Measurements from ENCODE around the gene RPP21.
A peak's percentile ranks its signal among the peaks of the same experiment; 100 is the strongest.

The RPP21 gene

DNA sequence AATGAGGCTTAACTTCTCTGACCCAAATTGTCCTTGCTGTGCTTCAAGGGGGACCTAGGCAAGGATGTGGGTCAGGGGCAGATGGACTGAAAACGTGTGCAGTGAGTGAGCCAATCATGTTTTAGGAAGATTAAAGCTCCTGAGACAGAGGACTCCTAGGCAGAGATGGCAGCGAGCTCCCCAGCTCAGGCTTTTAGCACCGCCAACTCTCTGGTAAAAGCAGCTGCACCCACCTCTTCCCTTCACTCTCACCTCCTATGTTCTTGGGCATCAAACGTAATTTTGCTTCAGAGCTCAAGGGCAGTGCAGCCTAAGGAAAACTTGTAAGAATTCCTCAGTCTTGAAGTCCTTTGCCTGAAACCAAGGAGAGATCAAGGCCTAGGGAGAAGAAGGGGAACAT lies 10.3 kb downstream of the RPP21 start:
- Histone ChIP-seq H3K4me3 (ENCODE audit: low read length in 2 of 2) (no peak overlapping the region), H3K4me2 (ENCODE audit: insufficient read depth, low read length, poor library complexity, severe bottlenecking) (no peak overlapping the region), H3K36me3 (replicated peaks in 1 of 2; ENCODE audit: control insufficient read depth in 2 of 2, insufficient read depth in 2 of 2, low read length in 2 of 2) (no peaks in the 10 kb centered on the region), H3K9me3 (replicated peaks in 1 of 2; ENCODE audit: control insufficient read depth in 2 of 2, insufficient read depth in 1 of 2, low read depth in 1 of 2, low read length in 2 of 2) (no peaks in the 10 kb centered on the region), H4K91ac (ENCODE audit: low read depth, low read length, poor library complexity) (no peak overlapping the region), H2AFZ (ENCODE audit: low read length) (no peak overlapping the region), H3K14ac (ENCODE audit: low read length) (no peak overlapping the region), H3K9ac (ENCODE audit: low read depth, low read length, poor library complexity) (no peak overlapping the region), H3K18ac (ENCODE audit: low read length) (no peak overlapping the region), H4K8ac (ENCODE audit: low read depth, low read length) (no peak overlapping the region), H3K4me1 (ENCODE audit: control insufficient read depth in 2 of 2, insufficient read depth in 1 of 2, low read depth in 1 of 2, low read length in 2 of 2) (no peaks in the 10 kb centered on the region), H3K79me1 (ENCODE audit: low read depth, low read length) (no peaks in the 10 kb centered on the region), H3K27ac (replicated peaks; ENCODE audit: low read length) (no peak overlapping the region), H3K4ac (ENCODE audit: low read length) (no peak overlapping the region), H2BK5ac (ENCODE audit: low read length) (no peak overlapping the region), H2BK15ac (ENCODE audit: low read length) (no peak overlapping the region), H2BK12ac (ENCODE audit: low read length) (no peak overlapping the region), H3K23ac (ENCODE audit: low read depth, low read length, poor library complexity) (no peak overlapping the region), H3K27me3 (ENCODE audit: control insufficient read depth in 3 of 3, insufficient read depth in 3 of 3, low read depth in 1 of 3, low read length in 3 of 3) (peaks cover 0 to 48% (median 9%) of the 10 kb centered on the region in 3 experiments), H2BK120ac (ENCODE audit: low read depth, low read length) (no peak overlapping the region), H2AK5ac (ENCODE audit: low read depth, low read length) (no peak overlapping the region)
- no peak for DNase-seq (ENCODE audit: low spot score)
- WGBS, 2 donors (ENCODE audit: extremely low coverage in 2 of 2, insufficient read length in 2 of 2, insufficient replicate concordance in 1 of 2), result no CpG with 5 or more reads among the region's 4 CpGs

DNA sequence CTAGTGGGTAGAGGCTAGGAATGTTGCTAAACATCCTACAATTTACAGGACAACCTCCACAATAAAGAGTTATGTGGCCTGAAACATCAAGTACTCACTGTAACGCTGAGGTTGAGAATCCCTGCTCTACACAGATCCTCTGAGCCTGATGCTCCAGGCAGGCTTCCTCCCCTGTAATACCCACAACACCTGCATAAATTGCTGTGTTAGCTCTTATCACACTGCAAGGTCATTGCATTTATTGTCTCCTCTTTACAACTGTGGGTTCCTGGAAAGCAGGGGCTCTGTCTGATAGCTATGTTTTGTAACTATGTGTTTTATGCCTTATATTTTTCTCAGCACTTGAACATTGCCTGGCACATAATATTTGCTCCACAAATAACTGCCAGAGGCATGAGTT lies 11.6 kb downstream of the RPP21 start:
- no peak overlapping the region for H2BK120ac ChIP-seq (ENCODE audit: low read depth, low read length)
- H2AK5ac ChIP-seq (ENCODE audit: low read depth, low read length), result no peak overlapping the region
- no peak for DNase-seq (ENCODE audit: low spot score)
- no peaks in the 10 kb centered on the region for H3K9me3 ChIP-seq (replicated peaks in 1 of 2; ENCODE audit: control insufficient read depth in 2 of 2, insufficient read depth in 1 of 2, low read depth in 1 of 2, low read length in 2 of 2)
- no peaks in the 10 kb centered on the region for H3K79me1 ChIP-seq (ENCODE audit: low read depth, low read length)
- no peak overlapping the region for H2BK12ac ChIP-seq (ENCODE audit: low read length)
- H3K4ac ChIP-seq (ENCODE audit: low read length), result no peak overlapping the region
- H3K18ac ChIP-seq (ENCODE audit: low read length), result no peak overlapping the region
- H3K9ac ChIP-seq (ENCODE audit: low read depth, low read length, poor library complexity), result no peak overlapping the region
- no peak overlapping the region for H3K23ac ChIP-seq (ENCODE audit: low read depth, low read length, poor library complexity)
- peaks cover 0 to 60% (median 9%) of the 10 kb centered on the region in 3 experiments for H3K27me3 ChIP-seq (ENCODE audit: control insufficient read depth in 3 of 3, insufficient read depth in 3 of 3, low read depth in 1 of 3, low read length in 3 of 3)
- H3K4me1 ChIP-seq (ENCODE audit: control insufficient read depth in 2 of 2, insufficient read depth in 1 of 2, low read depth in 1 of 2, low read length in 2 of 2), result no peaks in the 10 kb centered on the region
- no peak overlapping the region for H3K4me2 ChIP-seq (ENCODE audit: insufficient read depth, low read length, poor library complexity, severe bottlenecking)
- H2AFZ ChIP-seq (ENCODE audit: low read length), result no peak overlapping the region
- no peak overlapping the region for H4K91ac ChIP-seq (ENCODE audit: low read depth, low read length, poor library complexity)
- no peaks in the 10 kb centered on the region for H3K36me3 ChIP-seq (replicated peaks in 1 of 2; ENCODE audit: control insufficient read depth in 2 of 2, insufficient read depth in 2 of 2, low read length in 2 of 2)
- H2BK15ac ChIP-seq (ENCODE audit: low read length), result no peak overlapping the region
- WGBS, 2 donors (ENCODE audit: extremely low coverage in 2 of 2, insufficient read length in 2 of 2, insufficient replicate concordance in 1 of 2), result no CpG with 5 or more reads among the region's 1 CpG
- no peak overlapping the region for H4K8ac ChIP-seq (ENCODE audit: low read depth, low read length)
- H3K27ac ChIP-seq (replicated peaks; ENCODE audit: low read length), result no peak overlapping the region
- H2BK5ac ChIP-seq (ENCODE audit: low read length), result no peak overlapping the region
- no peak overlapping the region for H3K14ac ChIP-seq (ENCODE audit: low read length)
- H3K4me3 ChIP-seq (ENCODE audit: low read length in 2 of 2), result no peak overlapping the region

DNA sequence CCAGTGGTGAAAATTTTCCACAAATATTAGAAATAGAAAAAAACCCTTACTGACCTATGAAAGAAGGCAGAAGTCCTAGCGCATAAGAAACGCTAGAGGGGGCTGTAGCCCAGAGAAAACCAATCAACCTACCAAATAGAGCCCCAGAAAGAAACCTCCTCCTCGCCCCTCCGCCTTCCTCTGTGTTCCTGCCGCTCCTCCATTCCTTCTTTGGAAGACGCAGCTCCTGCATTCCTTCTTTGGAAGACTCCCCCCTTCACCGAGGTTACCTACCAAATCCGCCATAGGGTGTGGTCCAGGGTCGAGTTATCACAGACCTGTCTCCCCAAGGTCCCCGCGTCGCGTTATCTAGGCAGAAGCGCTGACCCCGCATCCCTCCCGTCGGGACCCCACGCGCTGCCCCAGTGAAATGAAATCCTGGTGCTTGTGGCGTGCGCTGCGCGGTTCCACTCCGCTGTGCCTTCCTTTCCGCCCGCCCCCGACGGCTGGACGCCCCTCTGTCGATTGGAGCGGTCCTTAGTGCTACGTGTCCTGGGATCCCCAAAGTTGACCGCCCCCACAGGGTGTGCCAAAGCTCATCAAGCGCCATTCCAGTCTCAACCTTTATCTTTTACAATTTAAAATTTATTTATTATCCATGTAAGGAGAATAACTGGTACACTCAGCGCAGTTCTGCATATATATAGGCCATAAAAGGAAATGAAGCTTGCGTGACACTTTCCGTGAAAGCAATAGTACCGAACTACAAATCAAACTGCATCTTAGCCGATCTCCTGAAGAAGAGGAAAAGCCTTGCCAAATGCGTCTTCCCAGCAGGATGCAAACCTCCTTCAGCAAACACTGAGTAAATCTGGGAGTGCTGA lies 13.0 kb downstream of the RPP21 start:
- H3K27me3 ChIP-seq (ENCODE audit: control insufficient read depth in 3 of 3, insufficient read depth in 3 of 3, low read depth in 1 of 3, low read length in 3 of 3), result peaks cover 0 to 71% (median 9%) of the 10 kb centered on the region in 3 experiments
- no peak overlapping the region for H3K27ac ChIP-seq (replicated peaks; ENCODE audit: low read length)
- H3K4me3 ChIP-seq (ENCODE audit: low read length in 2 of 2), result peak overlapping the region; percentile 22 to 78
- H3K4ac ChIP-seq (ENCODE audit: low read length), result no peak overlapping the region
- no peaks in the 10 kb centered on the region for H3K4me1 ChIP-seq (ENCODE audit: control insufficient read depth in 2 of 2, insufficient read depth in 1 of 2, low read depth in 1 of 2, low read length in 2 of 2)
- peak overlapping the region; percentile 85 for H3K18ac ChIP-seq (ENCODE audit: low read length)
- H2AK5ac ChIP-seq (ENCODE audit: low read depth, low read length), result no peak overlapping the region
- peak overlapping the region; percentile 38 for H3K9ac ChIP-seq (ENCODE audit: low read depth, low read length, poor library complexity)
- peak overlapping the region; percentile 73 for H2AFZ ChIP-seq (ENCODE audit: low read length)
- peak overlapping the region; percentile 51 for H2BK15ac ChIP-seq (ENCODE audit: low read length)
- H3K4me2 ChIP-seq (ENCODE audit: insufficient read depth, low read length, poor library complexity, severe bottlenecking), result peak overlapping the region; percentile 77
- peak; percentile 80 for DNase-seq (ENCODE audit: low spot score)
- H3K23ac ChIP-seq (ENCODE audit: low read depth, low read length, poor library complexity), result no peak overlapping the region
- H3K9me3 ChIP-seq (replicated peaks in 1 of 2; ENCODE audit: control insufficient read depth in 2 of 2, insufficient read depth in 1 of 2, low read depth in 1 of 2, low read length in 2 of 2), result peaks cover 0 to 3% of the 10 kb centered on the region in 2 donors
- no peaks in the 10 kb centered on the region for H3K36me3 ChIP-seq (replicated peaks in 1 of 2; ENCODE audit: control insufficient read depth in 2 of 2, insufficient read depth in 2 of 2, low read length in 2 of 2)
- WGBS, 2 donors (ENCODE audit: extremely low coverage in 2 of 2, insufficient read length in 2 of 2, insufficient replicate concordance in 1 of 2), result no CpG with 5 or more reads among the region's 40 CpGs
- no peak overlapping the region for H4K91ac ChIP-seq (ENCODE audit: low read depth, low read length, poor library complexity)
- no peak overlapping the region for H2BK5ac ChIP-seq (ENCODE audit: low read length)
- no peak overlapping the region for H2BK120ac ChIP-seq (ENCODE audit: low read depth, low read length)
- H2BK12ac ChIP-seq (ENCODE audit: low read length), result no peak overlapping the region
- no peaks in the 10 kb centered on the region for H3K79me1 ChIP-seq (ENCODE audit: low read depth, low read length)
- H3K14ac ChIP-seq (ENCODE audit: low read length), result no peak overlapping the region
- H4K8ac ChIP-seq (ENCODE audit: low read depth, low read length), result no peak overlapping the region

DNA sequence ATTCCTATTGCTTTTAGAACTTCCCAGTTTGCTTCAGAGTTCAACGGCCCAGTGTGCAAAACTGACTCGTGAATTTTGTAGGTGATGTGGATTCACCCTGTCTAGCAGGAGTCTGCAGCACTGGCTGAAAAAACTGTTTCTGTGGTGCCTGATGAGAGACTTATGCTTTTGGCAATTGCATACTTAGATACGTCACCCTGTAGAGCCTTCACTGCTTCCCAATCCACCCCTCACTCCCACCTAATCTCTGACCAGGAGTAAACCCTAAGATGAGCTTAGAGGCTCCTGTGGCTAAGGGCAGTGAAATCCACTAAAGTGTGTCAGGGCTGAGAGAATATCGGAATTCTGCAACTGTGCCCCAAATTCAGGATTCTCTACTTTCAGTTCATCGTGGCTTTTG lies 14.3 kb downstream of the RPP21 start:
- H3K4ac ChIP-seq (ENCODE audit: low read length), result no peak overlapping the region

More for the DNA sequence above, 14.3 kb downstream of the RPP21 start:
- Histone ChIP-seq H3K9ac (ENCODE audit: low read depth, low read length, poor library complexity) (no peak overlapping the region), H3K9me3 (replicated peaks in 1 of 2; ENCODE audit: control insufficient read depth in 2 of 2, insufficient read depth in 1 of 2, low read depth in 1 of 2, low read length in 2 of 2) (peaks cover 0 to 3% of the 10 kb centered on the region in 2 donors), H3K4me3 (ENCODE audit: low read length in 2 of 2) (no peak overlapping the region), H3K23ac (ENCODE audit: low read depth, low read length, poor library complexity) (no peak overlapping the region), H2BK5ac (ENCODE audit: low read length) (no peak overlapping the region), H3K18ac (ENCODE audit: low read length) (no peak overlapping the region), H3K4me1 (ENCODE audit: control insufficient read depth in 2 of 2, insufficient read depth in 1 of 2, low read depth in 1 of 2, low read length in 2 of 2) (peaks cover 0 to 7% of the 10 kb centered on the region in 2 donors), H3K27me3 (ENCODE audit: control insufficient read depth in 3 of 3, insufficient read depth in 3 of 3, low read depth in 1 of 3, low read length in 3 of 3) (peaks cover 0 to 75% (median 9%) of the 10 kb centered on the region in 3 experiments), H4K91ac (ENCODE audit: low read depth, low read length, poor library complexity) (no peak overlapping the region), H3K4me2 (ENCODE audit: insufficient read depth, low read length, poor library complexity, severe bottlenecking) (no peak overlapping the region), H2BK15ac (ENCODE audit: low read length) (no peak overlapping the region), H3K79me1 (ENCODE audit: low read depth, low read length) (no peaks in the 10 kb centered on the region), H2AK5ac (ENCODE audit: low read depth, low read length) (no peak overlapping the region), H3K36me3 (replicated peaks in 1 of 2; ENCODE audit: control insufficient read depth in 2 of 2, insufficient read depth in 2 of 2, low read length in 2 of 2) (no peaks in the 10 kb centered on the region), H2BK120ac (ENCODE audit: low read depth, low read length) (no peak overlapping the region), H4K8ac (ENCODE audit: low read depth, low read length) (no peak overlapping the region), H2BK12ac (ENCODE audit: low read length) (no peak overlapping the region), H3K14ac (ENCODE audit: low read length) (no peak overlapping the region), H2AFZ (ENCODE audit: low read length) (no peak overlapping the region), H3K27ac (replicated peaks; ENCODE audit: low read length) (no peak overlapping the region)
- no peak for DNase-seq (ENCODE audit: low spot score)
- WGBS, 2 donors (ENCODE audit: extremely low coverage in 2 of 2, insufficient read length in 2 of 2, insufficient replicate concordance in 1 of 2), result no CpG with 5 or more reads among the region's 5 CpGs

Measured in neuronal stem cell (in vitro differentiated cells).